D341Med (cell line): ENCODE results near the gene AGO4.
"Not testable (repeated sequence)": the region's sequence is repeated elsewhere in the genome, so short reads cannot be mapped to it uniquely, and the experiment has no call there.

Experiments
- DNase-seq: peaks from one replicate; pipeline ENCODE4 v3.0.0; 2012; ENCODE audit warnings: low spot score

Gene AGO4

DNA sequence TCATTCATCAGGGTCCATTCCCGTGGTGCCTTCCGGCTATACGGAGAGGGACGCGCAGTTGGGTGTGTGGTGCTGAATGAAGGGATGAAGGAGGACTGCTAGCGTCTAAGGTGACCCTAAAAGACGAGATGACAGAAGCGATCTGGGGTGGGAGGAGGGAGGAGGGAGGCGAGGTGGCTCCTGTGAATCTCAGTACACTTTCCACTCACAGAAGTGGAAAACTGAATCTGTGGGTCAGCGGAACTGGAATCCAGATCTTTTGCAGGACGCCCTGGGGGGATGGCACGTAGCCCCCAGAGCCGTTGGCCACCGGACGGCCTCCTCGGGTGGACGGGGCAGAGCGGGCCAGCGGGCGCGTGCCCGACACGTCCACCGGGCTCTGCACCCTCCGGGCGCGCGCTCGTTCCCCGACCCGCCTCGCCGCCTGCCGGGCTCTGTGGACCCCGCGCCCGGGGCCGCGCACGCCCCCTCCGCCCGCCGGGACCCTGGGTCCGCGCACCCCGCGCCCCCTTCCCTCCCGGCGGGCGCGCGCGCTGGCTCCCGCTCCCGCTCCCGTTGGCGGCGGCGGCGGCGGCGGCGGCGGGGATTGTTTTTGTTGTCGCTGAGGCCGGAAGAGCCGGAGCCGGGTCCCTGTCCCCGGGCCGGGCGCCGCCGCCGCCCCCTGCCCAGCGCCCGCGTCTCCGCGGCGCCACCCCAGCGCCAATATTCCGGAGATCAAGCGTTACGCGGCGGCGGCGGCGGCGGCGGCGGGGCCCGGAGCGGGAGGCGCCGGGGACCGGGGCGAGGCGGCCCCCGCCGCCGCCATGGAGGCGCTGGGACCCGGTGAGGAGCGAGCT is at the start of gene AGO4:
TSS of gene AGO4 (plus strand) at position 403 of the 836 bp plus-strand sequence. CDS start at position 804, 401 bp downstream.
- DNase-seq, result peak; percentile 89

DNA sequence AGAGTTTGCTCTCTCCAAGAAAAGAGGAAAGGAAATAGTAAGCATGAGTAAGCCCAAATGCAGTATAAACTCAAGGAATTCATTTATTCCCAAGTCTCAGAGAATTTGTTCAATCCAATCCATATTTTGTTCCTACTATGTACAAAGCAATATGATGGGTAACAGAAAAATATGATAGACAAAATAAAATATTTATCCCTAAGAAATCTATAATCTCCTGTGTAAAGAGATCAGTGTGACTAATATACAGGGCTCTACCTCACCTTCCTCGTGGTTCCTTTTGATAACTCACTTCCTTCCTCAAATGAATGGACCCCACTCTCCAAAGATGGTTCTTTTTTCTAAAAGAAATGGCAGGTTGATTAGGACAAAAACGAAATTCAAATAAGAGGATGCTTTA is 45.7 kb upstream of the AGO4 start:
- no peak for DNase-seq

DNA sequence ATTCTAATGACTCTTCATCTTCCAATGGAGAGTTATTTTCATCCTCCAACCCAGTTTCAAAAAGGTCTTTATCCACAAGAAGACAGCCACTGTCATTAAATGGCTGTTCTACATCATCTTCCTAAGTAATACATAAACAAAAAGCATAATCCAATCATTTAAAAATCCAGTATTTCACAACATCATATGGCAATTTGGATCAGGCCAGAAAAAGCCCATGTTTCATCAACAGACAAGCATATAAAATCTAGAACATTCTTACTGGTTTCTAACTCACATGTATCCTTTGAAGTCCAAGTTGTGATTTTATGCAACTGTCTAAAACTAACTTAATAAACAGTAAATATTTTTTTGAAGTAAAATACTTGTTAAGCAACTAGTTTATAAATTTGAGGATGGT is 44.6 kb upstream of the AGO4 start:
- no peak for DNase-seq

DNA sequence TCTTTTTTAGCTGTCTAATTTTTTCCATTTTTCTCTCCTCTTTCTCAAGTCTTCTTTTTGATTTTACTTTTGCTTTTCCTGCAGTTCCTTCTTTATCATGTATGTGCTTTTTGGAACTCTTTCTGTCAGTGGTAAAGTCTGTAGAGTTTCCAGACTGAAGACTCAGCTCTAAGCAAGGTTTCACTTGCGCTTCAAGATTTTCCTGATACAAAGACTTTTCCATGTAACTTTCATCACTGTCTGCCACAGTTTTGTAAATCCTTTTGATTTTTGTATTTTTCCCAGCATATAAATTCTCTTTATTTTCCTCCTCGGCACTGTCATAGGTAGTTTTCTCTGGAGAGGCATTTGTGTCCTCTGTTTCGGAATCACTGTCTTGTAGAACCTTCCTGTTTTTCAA is 43.5 kb upstream of the AGO4 start:
- DNase-seq, result no peak

DNA sequence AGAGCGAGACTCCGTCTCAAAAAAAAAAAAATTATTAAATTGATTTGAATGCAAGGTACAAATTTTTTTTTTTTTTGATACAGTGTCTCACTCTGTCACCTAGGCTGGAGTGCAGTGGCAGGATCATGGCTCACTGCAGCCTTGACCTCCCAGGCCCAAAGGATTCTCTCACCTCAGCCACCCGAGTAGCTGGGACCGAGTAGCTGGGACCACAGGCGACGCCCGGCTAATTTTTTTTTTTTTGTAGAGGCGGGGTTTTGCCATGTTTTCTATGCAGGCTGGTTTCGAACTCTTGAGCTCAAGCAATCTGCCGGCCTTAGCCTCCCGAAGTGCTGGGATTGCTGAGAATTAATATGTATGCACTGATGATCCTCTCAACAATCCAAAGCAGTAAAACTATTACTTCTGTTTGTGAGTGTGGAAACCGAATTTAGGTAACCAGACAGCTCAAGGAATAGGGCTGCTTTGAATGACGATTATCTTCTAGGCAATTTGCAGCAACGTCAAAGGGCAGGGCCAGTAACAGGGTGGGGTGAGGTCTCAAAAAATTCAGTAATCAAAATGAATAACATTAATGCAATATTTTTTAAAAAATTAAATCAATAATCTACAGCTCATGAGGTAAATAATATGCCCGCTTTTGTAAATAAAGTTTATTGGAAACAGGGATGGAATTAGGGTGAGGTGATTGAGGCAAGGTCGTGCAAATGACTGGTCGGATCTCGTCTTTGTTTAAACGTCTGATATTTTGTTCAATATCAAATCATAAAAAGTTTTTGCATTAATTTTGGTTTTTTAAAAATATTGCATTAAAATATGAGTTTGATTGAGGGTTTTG is 39.2 kb upstream of the AGO4 start:
- DNase-seq, result no peak

DNA sequence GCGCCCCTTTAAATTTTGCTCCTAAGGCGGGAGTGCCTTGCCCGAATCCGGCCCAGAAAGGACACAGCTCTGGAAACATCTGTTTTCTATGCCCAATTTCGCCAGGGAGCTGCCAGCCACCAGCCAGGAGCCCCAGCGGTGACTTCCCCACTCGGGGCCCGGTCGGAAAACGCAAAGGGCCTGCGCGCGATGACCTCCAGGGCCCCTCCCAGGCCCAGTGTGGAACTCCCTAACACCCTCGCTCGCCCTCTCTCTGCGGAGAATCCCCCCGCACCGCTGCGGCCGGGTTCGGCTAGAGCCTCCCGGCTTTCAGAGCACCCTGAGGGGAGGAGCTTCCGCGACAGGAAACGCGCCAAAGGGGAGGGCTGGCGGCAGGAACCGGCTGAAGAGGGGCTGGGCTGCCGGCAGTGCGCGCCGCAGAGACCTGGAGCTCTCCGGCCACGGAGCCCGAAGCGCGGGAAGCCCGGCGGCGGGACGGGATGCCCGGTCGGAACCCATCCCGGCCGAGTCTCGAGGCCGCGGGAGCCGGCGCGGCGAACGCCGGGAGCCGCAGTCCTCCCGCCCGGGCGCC is 38.5 kb upstream of the AGO4 start:
- peak; percentile 92 for DNase-seq

DNA sequence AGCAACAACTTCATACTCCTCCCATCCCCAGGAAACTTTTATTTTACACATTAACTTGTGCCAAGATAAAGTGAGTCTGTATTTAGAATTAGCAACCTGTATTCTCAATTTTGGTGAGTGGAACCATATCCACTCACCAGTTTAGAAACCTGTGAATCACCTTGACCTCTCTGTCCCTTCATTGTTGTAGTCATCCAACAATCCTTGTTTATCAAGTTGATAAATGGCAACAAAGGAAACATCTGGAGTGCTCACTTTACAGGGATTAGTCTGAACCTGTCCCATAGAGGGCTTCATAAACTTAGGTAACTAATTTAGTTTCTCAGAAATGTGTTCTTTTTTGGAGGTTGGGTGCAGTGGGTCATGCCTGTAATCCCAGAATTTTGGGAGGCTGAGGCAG is 34.1 kb upstream of the AGO4 start:
- no peak for DNase-seq

DNA sequence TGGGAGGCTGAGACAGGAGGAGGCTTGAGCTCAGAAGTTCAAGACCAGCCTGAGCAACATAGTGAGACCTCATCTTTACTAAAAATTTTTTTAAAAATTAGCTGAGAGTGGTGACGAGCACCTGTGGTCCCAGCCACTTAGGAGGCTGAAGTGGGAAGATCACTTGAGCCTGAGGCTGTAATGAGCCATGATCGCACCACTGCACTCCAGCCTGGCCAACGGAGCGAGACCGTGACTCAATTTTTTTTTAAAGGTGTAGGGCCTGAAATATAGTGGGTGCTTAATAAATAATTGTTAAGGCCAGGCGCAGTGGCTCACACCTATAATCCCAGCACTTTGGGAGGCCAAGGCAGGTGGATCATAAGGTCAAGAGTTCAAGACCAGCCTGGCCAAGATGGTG is 31.6 kb upstream of the AGO4 start:
- not testable (repeated sequence) for DNase-seq

DNA sequence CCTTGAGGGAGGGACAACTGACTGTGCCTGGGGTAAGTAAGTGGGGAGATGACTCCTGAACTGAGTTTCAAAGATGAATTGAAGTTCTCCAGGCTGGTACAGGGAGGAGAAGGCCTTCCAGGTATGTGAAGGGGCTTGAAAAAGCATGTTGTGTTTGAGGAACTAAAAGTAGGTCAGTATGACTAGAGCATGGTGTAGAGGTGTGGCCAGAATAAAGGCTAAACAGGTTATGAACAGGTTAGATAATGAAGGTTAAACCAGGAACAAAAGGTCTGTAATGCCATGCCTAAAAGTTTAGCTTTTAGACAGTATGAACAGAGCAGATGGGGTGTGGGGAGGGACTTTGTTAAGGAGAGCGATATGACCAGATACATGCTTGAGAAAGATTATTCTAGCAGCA is 30.7 kb upstream of the AGO4 start:
- DNase-seq, result no peak

DNA sequence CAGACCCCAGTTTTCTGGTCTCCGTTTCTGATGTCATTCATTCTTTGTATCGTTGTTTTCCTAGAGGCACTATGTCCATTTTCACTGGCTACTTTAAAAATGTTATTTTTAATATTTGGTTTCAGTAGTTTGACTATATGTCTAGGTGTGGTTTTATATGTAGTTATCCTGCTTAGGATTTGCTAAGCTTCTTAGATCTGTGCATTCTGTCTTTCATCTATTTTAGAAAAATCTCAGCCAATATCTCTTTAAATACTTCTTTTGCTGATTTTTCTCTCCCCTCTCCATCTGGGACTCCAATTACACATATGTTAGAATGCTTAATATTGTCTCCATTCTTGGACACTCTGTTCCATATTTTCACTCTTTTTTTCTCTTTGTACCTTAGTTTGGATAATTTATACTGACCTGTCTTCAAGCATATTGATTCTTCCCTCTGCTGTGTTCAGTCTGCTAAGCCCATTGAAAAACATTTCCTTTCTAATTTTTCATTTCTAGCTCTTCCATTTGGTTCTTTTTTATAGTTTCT is 24.7 kb upstream of the AGO4 start:
- DNase-seq, result no peak

DNA sequence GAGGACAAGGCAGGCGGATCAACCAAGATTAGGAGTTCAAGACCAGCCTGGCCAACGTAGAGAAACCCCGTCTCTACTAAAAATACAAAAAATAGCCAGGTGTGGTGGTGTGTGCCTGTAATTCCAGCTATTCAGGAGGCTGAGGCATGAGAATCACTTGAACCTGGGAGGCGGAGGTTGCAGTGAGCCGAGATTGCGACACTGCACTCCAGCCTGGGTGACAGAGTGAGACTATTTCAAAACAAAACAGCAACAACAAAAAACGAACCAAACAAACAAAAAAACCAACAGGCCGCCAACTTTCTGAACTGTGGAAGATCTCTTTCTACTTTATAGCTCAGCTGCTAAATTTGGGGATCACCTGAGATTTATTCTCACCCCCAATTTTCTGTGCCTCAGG is 23.5 kb upstream of the AGO4 start:
- not testable (repeated sequence) for DNase-seq

DNA sequence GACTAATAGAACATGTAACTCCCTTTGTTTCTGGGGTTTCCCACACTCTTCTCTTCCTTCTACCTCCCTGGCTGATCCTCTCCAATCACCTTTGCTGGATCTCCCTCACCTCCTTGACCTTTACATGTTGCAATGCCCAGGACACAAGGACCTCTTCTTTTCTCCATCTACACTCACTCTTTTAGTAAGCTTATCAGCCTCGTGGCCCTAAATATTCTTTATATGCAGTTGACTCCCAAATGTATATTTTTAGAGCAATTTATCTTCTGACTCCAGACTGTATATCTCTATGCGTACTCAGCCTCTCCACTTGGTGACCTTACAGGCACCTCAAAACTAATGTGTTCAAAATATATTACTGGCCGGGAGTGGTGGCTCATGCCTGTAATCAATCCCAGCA is 19.7 kb upstream of the AGO4 start:
- DNase-seq, result no peak

DNA sequence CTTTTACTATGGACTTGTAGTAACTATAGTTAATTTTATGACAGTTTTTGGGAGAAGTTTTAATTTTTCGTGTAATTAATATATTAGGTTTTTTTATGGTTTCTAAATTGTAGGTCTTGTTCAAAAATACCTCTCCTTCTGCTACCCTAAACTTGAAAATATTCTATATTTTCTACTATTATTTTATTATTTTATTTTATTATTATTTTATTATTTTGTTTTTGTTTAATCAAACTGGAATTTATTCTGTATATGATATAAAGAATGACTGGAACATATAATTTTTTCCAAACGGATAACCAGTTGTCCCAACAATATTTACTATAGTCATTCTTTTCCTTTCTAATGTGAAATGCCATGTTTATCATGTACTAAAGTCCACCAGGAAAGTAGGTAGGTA is 17.1 kb upstream of the AGO4 start:
- DNase-seq, result no peak

DNA sequence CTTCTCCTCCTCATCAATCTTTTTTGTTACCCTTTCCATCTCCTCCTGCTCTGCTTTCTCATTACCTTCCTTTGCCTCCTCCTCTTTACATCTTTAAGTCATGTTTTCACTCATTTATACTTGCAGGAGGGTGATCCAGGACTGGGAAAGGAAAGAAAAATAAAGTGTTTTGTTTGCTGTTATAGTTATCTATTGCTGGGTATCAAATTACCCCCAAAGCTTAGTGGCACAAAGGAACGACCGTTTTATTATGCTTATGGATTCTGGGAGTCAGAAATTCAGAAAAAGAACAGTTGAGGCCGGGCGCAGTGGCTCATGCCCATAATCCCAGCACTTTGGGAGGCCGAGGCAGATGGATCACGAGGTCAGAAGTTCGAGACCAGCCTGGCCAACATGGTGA is 12.5 kb upstream of the AGO4 start:
- DNase-seq, result no peak

DNA sequence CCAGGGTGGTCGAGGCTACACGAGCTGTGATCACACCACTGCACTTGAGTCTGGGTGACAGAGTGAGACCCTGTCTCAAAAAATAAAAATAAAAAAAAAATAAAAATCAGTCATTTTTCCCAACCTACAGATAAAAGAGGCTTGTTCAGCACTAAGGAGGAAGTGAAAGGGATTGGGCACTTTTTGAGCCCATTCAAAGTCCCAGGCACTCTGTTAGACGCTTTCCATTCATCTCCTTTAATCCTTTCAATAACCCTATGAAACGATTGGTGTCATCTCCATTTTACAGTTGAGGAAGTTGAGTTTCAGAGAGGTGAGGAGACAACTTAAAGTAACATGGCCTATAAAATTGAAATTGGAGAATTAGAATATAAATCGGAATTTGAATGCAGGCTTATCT is 10.4 kb upstream of the AGO4 start:
- no peak for DNase-seq

DNA sequence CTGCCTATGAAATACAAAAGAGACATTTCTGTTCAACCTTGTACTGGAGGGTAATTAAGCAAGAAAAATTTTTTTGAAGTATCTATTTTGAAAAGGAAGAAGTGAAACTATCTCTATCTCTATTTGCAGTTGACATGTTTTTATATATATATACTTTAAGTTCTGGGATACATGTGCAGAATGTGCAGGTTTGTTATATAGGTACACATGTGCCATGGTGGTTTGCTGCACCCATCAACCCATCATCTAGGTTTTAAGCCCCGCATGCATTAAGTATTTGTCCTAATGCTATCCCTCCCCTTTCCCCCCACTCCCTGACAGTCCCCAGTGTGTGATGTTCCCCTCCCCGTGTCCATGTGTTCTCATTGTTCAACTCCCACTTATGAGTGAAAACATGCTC is 9.8 kb upstream of the AGO4 start:
- DNase-seq, result not testable (repeated sequence)

DNA sequence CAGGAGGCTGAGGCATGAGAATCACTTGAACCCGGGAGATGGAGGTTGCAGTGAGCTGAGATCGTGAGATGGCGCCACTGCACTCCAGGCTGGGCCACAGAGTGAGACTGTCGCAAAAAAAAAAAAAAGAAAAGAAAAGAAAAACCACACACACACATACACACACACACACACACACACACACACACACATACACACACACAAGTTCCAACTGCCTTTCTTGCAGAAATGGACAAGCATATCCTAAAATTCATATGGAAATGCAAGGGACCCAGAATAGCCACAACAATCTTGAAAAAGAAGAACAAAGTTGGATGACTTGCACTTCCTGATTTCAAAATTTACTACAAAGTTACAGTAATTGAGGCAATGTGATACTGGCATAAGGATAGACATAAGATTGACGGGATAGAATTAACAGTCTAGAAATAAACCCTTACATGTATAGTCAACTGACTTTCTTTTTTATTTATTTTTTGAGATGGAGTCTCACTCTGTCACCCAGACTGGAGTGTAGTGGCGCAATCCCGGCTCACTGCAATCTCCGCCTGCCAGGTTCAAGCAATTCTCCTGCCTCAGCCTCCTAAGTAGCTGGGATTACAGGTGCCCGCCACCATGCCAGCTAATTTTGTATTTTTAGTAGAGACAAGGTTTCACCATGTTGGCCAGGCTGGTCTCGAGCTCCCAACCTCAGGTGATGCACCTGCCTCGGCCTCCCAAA is 7.5 kb upstream of the AGO4 start:
- DNase-seq, result not testable (repeated sequence)

DNA sequence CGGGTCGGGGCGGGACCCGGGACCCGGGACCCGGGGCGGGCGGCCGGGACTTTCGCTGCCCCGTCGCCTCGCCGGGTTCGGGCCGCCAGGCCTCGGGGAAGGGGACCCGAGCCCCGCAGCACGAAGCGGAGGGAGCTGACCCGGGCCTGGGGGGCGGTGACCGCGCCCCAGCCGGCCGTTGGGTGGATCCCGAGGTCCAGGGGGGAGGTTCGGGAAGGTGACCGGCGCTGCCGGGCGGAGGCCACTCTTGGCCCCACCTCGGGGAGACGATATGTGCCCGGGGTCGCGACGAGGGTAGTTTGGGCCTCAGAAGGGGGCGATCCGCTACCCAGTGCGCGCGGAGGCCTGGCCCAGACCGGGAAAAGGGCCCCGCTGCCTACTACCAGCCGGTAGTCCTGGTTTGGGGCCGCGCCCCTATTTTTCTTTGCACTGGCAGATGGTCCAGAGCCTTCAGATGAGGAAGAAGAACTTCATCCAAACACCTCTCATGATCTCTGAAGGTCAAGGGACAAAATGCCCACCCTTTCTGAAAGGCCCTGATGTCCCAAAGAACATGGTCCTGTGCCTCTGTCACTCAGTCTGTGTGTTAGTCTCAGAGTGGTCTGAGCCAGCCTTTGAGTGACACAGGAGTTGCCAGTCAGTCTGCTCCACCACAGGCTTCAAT is 766 bp downstream of the AGO4 start:
- peak; percentile 30 for DNase-seq

DNA sequence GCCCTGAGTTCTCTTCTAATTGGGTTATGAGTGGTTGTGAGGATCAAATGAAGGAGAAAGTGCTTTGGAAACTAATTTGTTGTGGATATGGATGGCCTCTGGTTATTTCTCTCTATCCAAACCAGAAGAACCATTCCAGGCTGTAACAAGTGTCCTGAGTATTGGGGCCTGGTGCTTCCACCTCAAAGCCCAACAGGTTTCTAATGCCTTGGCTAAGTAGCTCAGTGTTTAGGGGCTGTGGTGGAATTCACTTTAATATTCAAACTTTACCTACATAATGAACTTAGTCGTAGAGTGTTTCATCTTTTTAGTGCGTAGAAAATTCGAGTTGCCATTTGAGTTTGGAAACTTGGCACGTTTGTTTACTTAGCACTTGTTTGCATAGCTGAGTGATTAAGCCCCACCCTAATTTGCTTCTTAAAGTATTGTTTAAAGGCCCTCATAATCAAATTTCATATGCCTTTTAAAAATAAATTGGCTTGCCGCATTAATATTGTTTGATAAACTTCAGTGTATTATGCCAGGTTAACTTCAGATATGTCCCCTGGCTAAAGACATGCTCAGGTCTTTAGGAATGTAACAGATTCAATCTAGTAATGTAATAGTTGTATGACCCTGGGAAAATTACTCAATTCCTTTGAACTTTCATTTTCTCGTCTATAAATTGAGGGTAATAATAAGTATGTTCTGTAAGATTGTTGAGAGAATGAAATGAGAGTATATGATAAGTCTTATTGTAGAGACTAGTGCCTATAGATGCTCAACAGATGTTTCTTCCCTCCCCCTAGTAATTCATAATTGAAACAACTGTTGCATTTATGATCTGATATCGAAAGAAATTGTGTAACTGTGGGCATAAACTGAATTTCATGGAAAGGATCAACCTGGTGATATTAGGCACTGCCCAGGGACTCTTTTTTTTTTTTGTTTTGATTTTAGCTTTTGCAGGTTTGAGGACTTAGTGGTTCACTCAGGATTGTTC is 1.6 kb downstream of the AGO4 start:
- DNase-seq, result no peak
